ENCODE measurements around the gene TAF3.
A peak's percentile ranks its signal among the peaks of the same experiment; 100 is the strongest.
"Not testable (repeated sequence)": the region's sequence is repeated elsewhere in the genome, so short reads cannot be mapped to it uniquely, and the experiment has no call there.

The TAF3 gene

DNA sequence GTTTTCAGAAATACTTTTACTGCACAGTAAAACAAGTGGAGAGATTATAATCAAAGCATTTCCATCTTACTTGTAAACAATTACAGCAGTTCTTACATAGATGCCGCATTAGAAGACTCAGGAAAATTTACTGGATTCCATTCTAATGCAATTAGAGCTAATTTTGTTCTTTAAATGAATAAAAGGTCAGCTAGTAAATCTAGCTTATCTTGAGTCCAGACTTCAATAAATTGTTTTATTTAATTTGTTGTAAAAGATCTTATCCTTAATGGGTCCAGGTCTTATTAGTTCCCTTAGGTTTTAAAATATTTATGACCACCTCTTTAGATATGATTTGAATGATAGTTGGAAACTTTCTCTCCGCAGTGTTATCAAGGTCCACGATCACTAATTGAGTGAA is 166.0 kb downstream of the TAF3 start:
- no peak for DNase-seq

DNA sequence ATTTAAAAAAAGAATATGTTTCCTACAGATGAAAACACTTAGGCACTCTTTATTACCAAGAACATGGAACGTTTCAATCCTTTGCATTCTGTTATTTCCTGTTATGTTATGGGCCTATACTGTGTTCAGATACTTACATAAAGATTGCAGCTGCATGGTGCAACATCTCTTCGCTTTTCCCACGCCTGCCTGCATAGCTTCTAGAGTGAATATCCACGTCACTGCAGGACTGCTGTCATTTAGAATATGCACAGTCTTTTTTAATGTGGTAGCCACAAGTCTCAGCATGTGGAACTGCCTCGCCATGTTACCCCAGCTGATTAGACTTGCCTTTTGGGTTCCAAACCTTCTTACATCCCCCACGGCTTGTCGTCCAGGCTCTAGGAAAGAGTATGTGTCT is 166.6 kb downstream of the TAF3 start:
- DNase-seq = no peak

GRCh38 chr10:7986851-7987250 is 168.5 kb downstream of the TAF3 start:
- no peak for DNase-seq

DNA sequence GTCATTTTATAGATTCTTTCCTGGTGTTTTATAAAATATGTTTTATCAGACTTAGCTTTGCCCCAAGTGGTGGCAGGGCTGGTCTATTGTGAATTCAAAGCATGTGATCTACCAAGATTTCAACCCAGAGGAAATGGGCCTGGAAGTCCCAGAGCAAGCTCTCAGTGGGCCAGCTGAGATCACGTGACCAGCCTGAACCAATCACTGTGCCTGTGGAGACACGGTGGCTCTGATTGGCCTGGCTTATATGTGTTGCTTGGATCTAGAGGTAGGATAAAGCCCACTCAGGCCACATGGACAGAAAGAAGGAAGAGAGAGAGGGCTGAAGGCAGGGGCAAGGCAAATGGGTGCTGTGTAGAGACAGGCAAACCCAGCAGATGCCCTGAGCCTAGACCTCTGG is 170.7 kb downstream of the TAF3 start:
- DNase-seq = no peak

- DNase-seq = no peak
These were observed 180.5 kb downstream of the TAF3 start for GRCh38 chr10:7998831-7999230.

DNA sequence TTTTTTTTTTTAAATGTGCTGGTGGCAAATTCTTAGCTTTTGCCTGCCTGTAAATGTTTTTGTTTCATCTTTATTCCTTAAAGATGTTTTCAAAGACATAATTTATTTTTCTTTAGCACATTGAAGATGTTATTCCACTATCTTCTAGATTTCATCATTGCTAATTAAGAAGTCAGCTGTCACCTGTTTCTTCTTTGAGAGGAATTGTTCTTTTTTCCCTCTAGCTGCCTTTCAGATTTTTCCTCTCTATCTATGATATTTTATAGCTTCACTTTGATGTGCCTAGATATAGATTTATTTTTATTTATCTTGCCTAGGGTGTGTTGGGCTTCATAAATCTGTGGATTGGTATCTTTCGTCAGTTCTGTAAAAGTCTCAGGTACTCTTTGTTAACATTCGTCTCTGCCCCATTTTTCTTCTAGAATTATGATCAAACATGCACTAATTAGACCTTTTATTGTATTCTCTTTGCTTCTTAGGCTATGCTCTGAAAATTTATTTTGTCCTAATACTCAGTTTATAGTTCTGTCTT is 186.2 kb downstream of the TAF3 start:
- no peak for DNase-seq

DNA sequence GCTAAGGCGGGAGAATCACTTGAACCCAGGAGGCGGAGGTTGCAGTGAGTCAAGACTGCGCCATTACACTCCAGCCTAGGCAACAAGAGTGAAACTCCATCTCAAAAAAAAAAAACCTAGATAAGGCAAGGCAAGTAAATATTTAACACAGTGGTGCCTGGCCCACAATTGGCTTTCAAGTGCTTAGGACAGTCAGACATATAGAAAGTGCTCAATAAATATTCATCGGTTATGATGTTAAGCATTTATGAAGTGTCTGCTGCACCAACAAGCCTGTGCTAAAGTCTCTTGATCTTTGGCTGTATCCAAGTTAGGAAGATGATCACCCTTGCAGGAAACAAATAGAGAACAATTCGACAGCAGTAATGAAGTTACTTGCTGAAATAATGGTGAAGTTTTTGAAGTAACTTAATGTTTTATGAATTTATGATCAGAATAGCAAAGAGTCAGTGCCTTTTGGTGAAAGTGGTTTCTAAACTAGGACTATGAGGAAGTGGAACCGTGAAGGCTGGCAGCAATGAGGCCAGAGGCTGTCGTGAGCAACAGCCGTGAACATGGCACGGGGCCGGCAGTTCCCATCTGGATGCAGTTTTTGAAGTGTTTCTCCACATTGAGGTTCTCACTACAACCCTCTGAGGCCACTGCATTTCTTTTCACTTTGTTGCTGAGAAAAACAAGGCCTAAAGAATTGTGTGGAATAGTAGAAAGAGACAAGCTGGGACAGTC is 188.1 kb downstream of the TAF3 start:
- DNase-seq = no peak

- no peak for DNase-seq
These were observed 190.7 kb downstream of the TAF3 start for GRCh38 chr10:8009031-8009430.

- no peak for DNase-seq
These were observed 194.7 kb downstream of the TAF3 start for GRCh38 chr10:8013006-8013405.

- DNase-seq = no peak
These were observed 195.3 kb downstream of the TAF3 start for GRCh38 chr10:8013619-8014018.

DNA sequence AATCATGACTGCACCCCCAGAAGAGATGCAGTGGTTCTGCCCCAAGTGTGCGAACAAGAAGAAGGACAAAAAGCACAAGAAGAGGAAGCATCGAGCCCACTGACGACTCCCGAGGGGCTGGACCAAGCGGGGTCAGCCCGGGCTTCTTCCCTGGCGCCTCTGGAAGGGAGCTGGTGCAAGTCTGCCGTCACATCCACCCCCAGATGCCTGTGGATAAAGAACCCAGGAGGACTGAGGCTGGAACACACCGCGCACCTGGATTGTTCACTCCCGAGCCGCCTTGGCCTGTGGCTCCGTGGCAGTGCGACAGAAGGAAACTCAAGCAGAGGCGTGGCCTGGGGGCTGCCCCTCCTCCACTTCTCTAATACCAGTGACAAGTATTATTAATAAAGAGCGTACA is 196.3 kb downstream of the TAF3 start:
- no peak for DNase-seq

- no peak for DNase-seq
These were observed 199.0 kb downstream of the TAF3 start for GRCh38 chr10:8017277-8017676.

GRCh38 chr10:8023321-8023720 is 205.0 kb downstream of the TAF3 start:
- DNase-seq = no peak

DNA sequence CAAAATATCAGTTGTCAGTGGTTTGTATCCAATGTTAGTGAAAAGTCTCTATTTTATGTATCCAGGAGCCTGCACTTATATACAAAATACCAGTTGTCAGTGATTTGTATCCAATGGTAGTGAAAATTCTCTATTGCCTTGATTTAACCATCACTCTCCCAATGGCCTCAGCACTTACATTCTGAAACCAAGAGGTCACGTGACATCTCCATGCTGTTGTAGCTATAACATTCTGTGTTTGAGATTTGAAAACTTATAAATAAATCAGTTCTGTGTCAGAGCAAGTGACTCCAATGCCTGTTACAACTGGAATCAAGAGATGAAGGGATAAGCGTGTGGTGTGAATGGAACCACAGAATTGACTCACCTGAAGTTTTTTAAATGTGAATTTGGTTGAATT is 205.5 kb downstream of the TAF3 start:
- no peak for DNase-seq

GRCh38 chr10:8026349-8027259 is 208.3 kb downstream of the TAF3 start:
- DNase-seq = no peak

DNA sequence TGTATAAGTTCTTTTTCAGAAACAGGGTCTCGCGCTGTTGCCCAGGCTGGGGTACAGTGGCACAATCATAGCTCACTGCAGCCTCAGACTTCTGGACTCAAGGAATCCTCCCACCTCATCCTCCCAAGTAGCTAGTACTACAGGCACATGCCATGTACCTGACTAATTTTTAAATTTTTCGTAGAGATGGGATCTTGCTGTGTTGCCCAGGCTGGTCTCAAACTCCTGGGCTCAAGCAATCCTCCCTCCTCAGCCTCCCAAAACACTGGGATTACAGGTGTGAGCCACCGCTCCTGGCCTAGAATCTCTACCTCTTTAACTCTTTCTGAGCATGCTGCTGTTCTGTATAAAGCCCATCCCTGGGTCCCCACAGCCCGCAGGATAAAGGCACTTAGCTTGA is 212.9 kb downstream of the TAF3 start:
- not testable (repeated sequence) for DNase-seq

- DNase-seq = no peak
These were observed 214.3 kb downstream of the TAF3 start for GRCh38 chr10:8032558-8032957.

DNA sequence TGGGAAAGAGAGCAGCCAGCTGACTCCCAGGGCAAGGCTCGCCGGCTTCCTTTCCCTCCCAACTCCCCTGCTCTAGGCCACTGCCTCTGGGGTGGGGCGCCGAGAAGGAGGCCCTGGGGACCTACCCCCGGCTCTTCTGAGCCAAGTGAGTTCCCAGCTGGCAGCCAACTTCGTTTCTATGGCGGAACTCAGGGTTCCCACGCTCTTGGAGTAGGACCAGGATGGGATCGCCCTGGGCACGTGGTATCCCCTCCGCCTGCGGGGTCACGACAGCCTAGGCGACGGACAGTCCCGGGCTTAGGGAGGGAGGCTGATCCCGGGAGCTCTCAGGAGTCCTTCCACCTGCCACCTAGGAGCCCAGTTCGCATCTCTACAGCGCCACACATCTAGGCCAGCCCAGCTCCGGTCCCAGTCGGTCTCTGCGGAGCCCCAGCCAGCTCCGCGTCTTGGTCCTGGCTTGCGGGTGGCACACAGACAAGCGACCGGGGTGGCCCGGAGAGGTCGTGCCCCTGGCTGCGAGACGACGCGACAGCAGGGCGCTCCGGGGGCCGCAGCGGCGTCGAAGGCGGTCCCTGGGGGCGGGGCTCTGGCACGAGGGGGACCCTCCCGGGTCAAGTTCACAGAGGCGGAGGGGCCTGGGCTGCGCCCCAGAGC is 215.6 kb downstream of the TAF3 start:
- peak; percentile 8 for DNase-seq

DNA sequence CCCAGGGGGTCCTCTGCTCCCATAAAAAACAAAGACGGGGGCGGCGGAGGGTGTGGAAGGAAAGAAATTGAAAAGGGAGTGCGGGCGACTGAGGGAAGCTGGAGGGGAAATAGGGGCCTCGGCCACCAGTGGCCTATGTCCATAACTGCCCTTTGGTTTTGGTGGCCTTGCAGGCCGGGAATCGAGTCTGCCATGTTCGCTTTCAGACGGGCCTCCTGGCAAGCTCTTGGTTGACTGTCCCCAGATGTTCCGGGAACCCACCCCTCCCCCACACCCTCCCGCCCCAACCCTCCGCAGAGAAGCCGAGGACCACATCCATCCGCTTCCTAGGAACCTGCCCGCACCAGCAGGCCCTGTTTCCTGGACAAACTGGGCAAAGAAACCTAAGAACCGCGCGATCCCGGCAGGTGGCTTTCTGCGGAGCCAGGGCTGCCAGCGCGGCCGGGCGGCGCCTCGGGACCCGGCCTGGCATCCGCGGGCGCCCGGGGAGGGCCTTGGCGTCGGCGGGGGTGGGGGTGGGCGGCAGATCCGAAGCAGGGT is 216.2 kb downstream of the TAF3 start:
- DNase-seq = no peak

- no peak for DNase-seq
These were observed 216.8 kb downstream of the TAF3 start for GRCh38 chr10:8035006-8035640.

DNA sequence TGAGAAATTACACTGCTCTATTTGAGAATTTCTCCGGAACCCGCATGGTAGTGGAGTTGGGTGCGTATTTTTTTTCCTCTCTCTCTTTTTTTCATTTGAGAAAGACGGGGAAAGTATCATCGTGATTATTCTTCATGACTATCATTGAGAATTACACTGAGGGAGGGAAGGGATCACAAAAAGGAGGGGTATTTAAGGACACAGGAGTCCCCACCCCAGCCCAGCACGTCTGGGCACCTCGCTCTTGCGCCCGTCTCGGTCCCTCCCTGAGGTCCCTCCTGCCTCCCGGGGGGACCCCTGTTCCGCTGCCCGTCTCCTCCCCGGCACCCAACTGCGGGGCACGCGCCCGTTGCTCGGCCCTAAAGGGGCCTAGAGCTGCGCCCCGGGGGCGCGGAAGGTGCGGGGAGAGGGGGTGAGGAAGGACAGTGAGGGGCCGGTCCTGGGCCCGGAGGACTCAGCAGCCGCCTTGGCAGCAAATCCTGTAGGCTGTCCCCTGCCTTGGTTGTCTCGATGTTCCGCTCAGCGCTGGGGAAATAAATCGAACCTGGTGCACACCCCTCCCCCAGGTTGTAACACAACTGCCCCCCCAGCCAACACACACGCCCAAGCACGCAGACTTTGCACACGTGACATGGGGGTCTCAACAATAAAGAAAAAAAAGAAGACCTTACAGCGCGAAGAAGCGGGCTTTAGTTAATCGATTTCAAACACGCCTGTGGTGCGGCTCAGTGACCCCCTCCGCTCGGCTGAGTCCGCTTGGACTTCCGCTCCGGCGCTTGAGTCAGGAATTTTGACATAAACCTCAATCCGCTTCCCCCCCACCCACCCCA is 217.6 kb downstream of the TAF3 start:
- DNase-seq = no peak

Data from stimulated activated CD4-positive, alpha-beta T cell treated with anti-CD3 and anti-CD28 coated beads, Interleukin-12 subunit alpha, Interleukin-12 subunit beta, amount 100 ng/mL, for 4 hours (primary cell).